Neutrophil (primary cell): ENCODE measurements around the gene CPEB2.
"Not testable (repeated sequence)": the region's sequence is repeated elsewhere in the genome, so short reads cannot be mapped to it uniquely, and the experiment has no call there.

Experiments
- H3K27ac ChIP-seq: fragments of 200-600 bp; sonication (generic); 2 replicates; pipeline ENCODE4 v1.5.1; 2016; ENCODE audit warnings: mild to moderate bottlenecking, moderate library complexity
- H3K27me3 ChIP-seq: fragments of 200-600 bp; sonication (generic); 2 replicates; pipeline ENCODE4 v1.6.0; 2016; ENCODE audit warnings: mild to moderate bottlenecking
- H3K36me3 ChIP-seq: fragments of 200-600 bp; sonication (generic); 2 replicates; pipeline ENCODE4 v1.5.1; 2017
- H3K4me1 ChIP-seq, 2 experiments: fragments of 200-600 bp in 1 of 2; sonication (generic) in 1 of 2; 1 replicate in 1 of 2; 2 replicates in 1 of 2; pipeline versions ENCODE4 v1.5.1 to v1.6.1; 2013 to 2016; ENCODE audit warnings: low read depth in 1 of 2, low read length in 1 of 2, mild to moderate bottlenecking in 1 of 2, moderate library complexity in 1 of 2; ENCODE audit not compliant: control insufficient read depth in 1 of 2, insufficient read depth in 1 of 2
- H3K4me3 ChIP-seq, 2 experiments: fragments of 200-600 bp in 1 of 2; sonication (generic) in 1 of 2; 1 replicate in 1 of 2; 2 replicates in 1 of 2; pipeline ENCODE4 v1.5.1; 2013 to 2016; ENCODE audit warnings: low read depth in 1 of 2, low read length in 1 of 2, mild to moderate bottlenecking in 1 of 2, moderate library complexity in 1 of 2
- H3K9me3 ChIP-seq: fragments of 200-600 bp; sonication (generic); 2 replicates; pipeline ENCODE4 v1.5.1; 2016
- TF ChIP-seq, protein P1 (sequence below): fragments of 200-600 bp; sonication (generic); IDR thresholded peaks from 2 replicates; pipeline ENCODE4 v1.5.1; 2016; ENCODE audit warnings: antibody characterized with exemption

CPEB2 gene

DNA sequence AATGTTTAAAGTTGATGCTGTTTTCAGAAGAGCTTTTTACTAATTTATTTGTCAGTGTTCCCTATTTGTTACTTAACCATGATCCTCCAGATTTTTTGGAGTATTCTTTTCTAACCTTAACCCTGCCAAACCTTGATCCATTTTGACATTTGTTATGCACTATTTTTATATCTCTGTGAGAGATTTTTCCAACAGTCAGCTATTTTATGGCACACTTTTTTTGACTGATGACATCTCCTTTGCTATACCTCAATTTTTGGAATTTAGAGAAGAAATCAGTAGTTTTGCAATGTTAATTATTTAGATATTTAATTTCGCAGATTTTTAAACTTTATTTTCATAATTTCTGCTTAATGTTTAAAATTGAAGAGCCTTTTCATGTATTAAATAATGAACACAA, 66.0 kb downstream of the CPEB2 start:
- Histone ChIP-seq H3K27me3 (no peaks in the 10 kb centered on the region), H3K4me3 (no peak overlapping the region), H3K36me3 (peaks cover 47% of the 10 kb centered on the region), H3K27ac (peak overlapping the region; percentile 62), H3K4me1 (peaks cover 0 to 2% of the 10 kb centered on the region in 2 experiments), H3K9me3 (no peaks in the 10 kb centered on the region)
- TF ChIP-seq, protein P1, sequence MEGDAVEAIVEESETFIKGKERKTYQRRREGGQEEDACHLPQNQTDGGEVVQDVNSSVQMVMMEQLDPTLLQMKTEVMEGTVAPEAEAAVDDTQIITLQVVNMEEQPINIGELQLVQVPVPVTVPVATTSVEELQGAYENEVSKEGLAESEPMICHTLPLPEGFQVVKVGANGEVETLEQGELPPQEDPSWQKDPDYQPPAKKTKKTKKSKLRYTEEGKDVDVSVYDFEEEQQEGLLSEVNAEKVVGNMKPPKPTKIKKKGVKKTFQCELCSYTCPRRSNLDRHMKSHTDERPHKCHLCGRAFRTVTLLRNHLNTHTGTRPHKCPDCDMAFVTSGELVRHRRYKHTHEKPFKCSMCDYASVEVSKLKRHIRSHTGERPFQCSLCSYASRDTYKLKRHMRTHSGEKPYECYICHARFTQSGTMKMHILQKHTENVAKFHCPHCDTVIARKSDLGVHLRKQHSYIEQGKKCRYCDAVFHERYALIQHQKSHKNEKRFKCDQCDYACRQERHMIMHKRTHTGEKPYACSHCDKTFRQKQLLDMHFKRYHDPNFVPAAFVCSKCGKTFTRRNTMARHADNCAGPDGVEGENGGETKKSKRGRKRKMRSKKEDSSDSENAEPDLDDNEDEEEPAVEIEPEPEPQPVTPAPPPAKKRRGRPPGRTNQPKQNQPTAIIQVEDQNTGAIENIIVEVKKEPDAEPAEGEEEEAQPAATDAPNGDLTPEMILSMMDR: no peak

DNA sequence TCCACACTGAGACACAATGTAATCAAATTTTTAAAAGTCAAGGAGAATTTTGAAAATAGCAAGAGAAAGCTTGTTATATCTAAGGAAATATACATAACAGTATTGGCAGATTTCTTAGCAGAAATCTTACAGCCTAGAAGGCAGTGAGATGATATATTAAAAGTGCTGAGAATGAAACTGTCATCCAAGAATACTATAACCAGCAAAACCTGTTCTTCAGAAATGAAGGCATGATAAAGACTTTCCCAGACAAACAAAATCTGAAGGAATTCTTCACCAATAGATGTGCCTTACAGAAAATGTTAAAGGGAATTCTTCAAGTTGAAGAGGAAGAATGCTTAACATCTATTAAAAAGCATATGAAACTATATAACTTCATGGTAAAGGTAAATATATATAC, 73.6 kb downstream of the CPEB2 start:
- no peak overlapping the region for H3K4me3 ChIP-seq
- no peaks in the 10 kb centered on the region for H3K36me3 ChIP-seq
- no peak overlapping the region for H3K27ac ChIP-seq
- no peaks in the 10 kb centered on the region for H3K27me3 ChIP-seq
- H3K4me1 ChIP-seq: peaks cover 41 to 42% of the 10 kb centered on the region in 2 experiments
- TF ChIP-seq, protein P1: no peak
- peaks cover 6% of the 10 kb centered on the region for H3K9me3 ChIP-seq

DNA sequence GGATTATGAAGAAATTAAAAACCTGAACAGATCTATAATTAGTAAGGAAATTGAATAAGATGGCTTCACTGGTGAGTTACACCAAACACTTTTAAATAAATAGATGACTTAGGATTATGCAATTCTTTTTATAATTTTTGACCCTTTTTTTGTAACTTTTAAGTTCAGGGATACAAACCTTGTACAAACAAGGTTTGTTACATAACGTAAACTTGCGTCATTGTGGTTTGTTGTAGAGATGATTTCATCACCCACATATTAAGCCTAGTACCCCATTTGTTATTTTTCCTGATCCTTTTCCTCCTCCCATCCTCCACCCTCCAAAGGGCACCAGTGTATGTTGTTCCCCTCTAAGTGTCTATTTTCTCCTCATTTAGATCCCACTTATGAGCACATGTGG, 75.7 kb downstream of the CPEB2 start:
- Histone ChIP-seq H3K9me3 (peaks cover 6% of the 10 kb centered on the region), H3K36me3 (no peaks in the 10 kb centered on the region), H3K27ac (peak overlapping the region; percentile 86), H3K4me1 (peaks cover 62% of the 10 kb centered on the region in 2 experiments), H3K4me3 (peak overlapping the region in 1 of 2 experiments; percentile 18), H3K27me3 (no peaks in the 10 kb centered on the region)
- TF ChIP-seq, protein P1: no peak

DNA sequence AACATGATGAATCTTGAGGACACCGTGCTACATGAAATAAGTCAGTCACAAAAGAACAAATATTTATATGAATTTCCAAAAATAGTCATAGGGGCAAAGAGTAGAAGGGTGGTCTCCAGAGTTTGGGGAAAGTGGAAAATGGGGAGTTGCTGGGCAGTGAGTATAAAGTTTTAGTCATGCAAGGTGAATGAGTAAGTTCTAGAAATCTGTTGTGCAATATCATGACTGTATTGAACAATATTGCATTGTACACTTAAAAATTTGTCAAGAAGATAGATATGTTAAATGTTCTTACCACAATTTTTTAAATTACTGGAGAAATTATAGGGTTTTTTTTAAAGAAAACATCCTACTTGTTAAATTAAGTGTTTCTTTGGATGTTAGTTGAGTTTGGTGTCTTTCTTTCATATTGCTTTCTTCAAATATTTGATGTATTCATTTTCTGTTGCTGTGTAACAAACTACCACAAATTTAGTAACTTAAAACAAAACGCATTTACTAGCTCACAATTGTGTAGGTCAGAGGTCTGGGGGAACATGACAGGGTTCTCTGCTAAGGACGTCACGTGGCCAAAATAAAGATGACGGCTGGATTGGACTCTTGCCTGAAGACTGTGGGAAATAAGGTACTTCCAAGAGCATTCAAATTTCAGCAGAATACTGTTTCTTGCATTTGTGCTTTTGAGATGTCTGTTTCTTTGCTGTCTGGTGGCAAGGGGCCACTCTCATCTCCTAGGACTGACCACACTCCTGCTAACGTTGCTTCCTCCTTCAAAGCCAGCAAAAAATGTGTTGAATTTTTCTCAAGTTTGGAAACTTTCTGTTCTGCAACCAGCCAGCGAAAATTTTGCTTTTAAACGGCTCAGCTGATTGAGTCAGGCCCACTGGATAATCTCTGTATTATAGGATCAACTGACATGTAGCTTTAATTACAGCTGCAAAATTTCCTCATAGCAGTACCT, 76.7 kb downstream of the CPEB2 start:
- Histone ChIP-seq H3K9me3 (peaks cover 6% of the 10 kb centered on the region), H3K4me3 (peak overlapping the region; percentile 18 to 28), H3K27ac (peak overlapping the region; percentile 86), H3K4me1 (peaks cover 71 to 72% of the 10 kb centered on the region in 2 experiments), H3K27me3 (no peaks in the 10 kb centered on the region), H3K36me3 (no peaks in the 10 kb centered on the region)
- TF ChIP-seq, protein P1: no peak

DNA sequence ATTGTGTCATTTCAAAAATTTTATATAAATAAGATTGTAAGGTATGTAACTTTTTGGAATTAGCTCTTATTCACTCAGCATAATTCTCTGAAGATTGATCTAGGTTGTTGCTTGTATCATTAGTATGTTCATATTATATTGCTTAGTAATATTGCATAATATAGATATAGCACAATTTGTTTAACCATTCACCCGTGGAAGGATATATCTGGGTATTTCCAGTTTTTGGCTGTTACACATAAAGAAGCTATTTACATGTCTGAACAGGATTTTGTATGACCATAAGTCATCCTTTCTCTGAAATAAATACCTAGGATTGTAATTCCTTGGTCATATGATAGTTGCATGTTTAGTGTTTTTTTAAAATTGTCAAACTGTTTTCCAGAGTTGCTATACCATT, 82.5 kb downstream of the CPEB2 start:
- H3K27ac ChIP-seq: peak overlapping the region; percentile 4
- TF ChIP-seq, protein P1: no peak
- H3K4me1 ChIP-seq: peaks cover 62 to 63% of the 10 kb centered on the region in 2 experiments
- H3K27me3 ChIP-seq: no peaks in the 10 kb centered on the region
- no peaks in the 10 kb centered on the region for H3K36me3 ChIP-seq
- H3K4me3 ChIP-seq: no peak overlapping the region
- no peaks in the 10 kb centered on the region for H3K9me3 ChIP-seq

DNA sequence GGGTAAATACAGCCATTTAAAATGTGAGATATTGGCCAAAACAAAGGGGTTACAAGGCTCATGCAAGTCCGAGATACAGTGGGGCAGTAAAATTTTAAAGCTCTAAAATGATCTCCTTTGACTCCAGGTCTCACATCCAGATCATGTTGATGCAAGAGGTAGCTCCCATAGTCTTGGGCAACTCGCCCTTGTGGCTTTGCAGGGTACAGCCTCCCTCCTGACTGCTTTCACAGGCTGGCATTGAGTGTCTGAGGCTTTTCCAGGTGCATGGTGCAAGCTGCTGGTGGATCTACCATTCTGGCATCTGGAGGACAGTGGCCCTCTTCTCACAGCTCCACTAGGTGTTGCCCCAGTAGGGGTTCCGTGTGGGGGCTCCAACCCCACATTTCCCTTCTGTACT, 83.5 kb downstream of the CPEB2 start:
- H3K27me3 ChIP-seq, H3K4me3 ChIP-seq, H3K36me3 ChIP-seq, H3K9me3 ChIP-seq: not testable (repeated sequence)
- Histone ChIP-seq H3K4me1 (peaks cover 52 to 53% of the 10 kb centered on the region in 2 experiments), H3K27ac (peak overlapping the region; percentile 4)

DNA sequence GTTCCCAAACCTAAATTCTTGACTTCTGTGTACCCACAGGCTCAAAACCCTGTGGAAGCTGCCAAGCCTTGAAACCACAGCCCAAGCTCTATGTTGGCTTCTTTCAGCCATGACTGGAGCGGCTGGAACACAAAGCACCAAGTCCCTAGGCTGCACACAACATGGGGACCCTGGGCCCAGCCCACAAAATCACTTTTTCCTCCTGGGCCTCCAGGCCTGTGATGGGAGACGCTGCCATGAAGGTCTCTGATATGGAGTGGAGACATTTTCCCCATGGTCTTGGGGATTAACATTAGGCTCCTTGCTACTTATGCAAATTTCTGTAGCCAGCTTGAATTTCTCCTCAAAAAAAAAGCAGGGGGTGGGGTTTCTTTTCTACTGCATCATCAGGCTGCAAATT, 84.0 kb downstream of the CPEB2 start:
- H3K4me1 ChIP-seq: peaks cover 47 to 48% of the 10 kb centered on the region in 2 experiments
- H3K9me3 ChIP-seq, H3K27me3 ChIP-seq, H3K4me3 ChIP-seq, H3K27ac ChIP-seq, H3K36me3 ChIP-seq: not testable (repeated sequence)
